ENCODE results near the gene LDLRAD4.

Gene LDLRAD4

GRCh38 chr18:13500227-13500865 is 281.8 kb downstream of the LDLRAD4 start:
- DNase-seq, result no peak

GRCh38 chr18:13500869-13501542 is 282.4 kb downstream of the LDLRAD4 start:
- no peak for DNase-seq

- no peak for DNase-seq
Measured at GRCh38 chr18:13501543-13501887, 283.0 kb downstream of the LDLRAD4 start.

GRCh38 chr18:13501891-13502290 is 283.3 kb downstream of the LDLRAD4 start:
- no peak for DNase-seq

- DNase-seq, result no peak
Measured at GRCh38 chr18:13502585-13502984, 284.0 kb downstream of the LDLRAD4 start.

- no peak for DNase-seq
Measured at GRCh38 chr18:13503836-13504235, 285.3 kb downstream of the LDLRAD4 start.

- no peak for DNase-seq
Measured at GRCh38 chr18:13505780-13506345, 287.3 kb downstream of the LDLRAD4 start.

- DNase-seq, result no peak
Measured at GRCh38 chr18:13510594-13510993, 292.0 kb downstream of the LDLRAD4 start.

GRCh38 chr18:13511961-13512577 is 293.5 kb downstream of the LDLRAD4 start:
- peak in 1 of 2 donors; percentile 31 for DNase-seq

- DNase-seq, result no peak
Measured at GRCh38 chr18:13513021-13513420, 294.5 kb downstream of the LDLRAD4 start.

GRCh38 chr18:13513481-13513880 is 294.9 kb downstream of the LDLRAD4 start:
- DNase-seq, result no peak

- no peak for DNase-seq
Measured at GRCh38 chr18:13514558-13514957, 296.0 kb downstream of the LDLRAD4 start.

GRCh38 chr18:13516855-13517254 is 298.3 kb downstream of the LDLRAD4 start:
- DNase-seq, result no peak

GRCh38 chr18:13517369-13517768 is 298.8 kb downstream of the LDLRAD4 start:
- no peak for DNase-seq

- DNase-seq, result no peak
Measured at GRCh38 chr18:13518382-13518781, 299.8 kb downstream of the LDLRAD4 start.

GRCh38 chr18:13520306-13520705 is 301.7 kb downstream of the LDLRAD4 start:
- DNase-seq, result no peak

GRCh38 chr18:13520741-13521140 is 302.2 kb downstream of the LDLRAD4 start:
- DNase-seq, result no peak

- DNase-seq, result no peak
Measured at GRCh38 chr18:13521418-13521817, 302.9 kb downstream of the LDLRAD4 start.

GRCh38 chr18:13522256-13522655 is 303.7 kb downstream of the LDLRAD4 start:
- DNase-seq, result no peak

- DNase-seq, result no peak
Measured at GRCh38 chr18:13522861-13523660, 304.5 kb downstream of the LDLRAD4 start.

GRCh38 chr18:13524054-13524453 is 305.5 kb downstream of the LDLRAD4 start:
- DNase-seq, result no peak

- DNase-seq, result no peak
Measured at GRCh38 chr18:13524811-13525210, 306.3 kb downstream of the LDLRAD4 start.

- DNase-seq, result no peak
Measured at GRCh38 chr18:13525381-13526029, 306.9 kb downstream of the LDLRAD4 start.

Measured in bone marrow (tissue), 2 donors.